GM19467 (cell line): Measurements from ENCODE around the gene CTTNBP2NL.
"Not testable (repeated sequence)": the region's sequence is repeated elsewhere in the genome, so short reads cannot be mapped to it uniquely, and the experiment has no call there.

Source experiments
- ATAC-seq: cut with Tn5 transposase; IDR thresholded peaks from one replicate; pipeline ENCODE4 v1.9.1; 2021; ENCODE audit warnings: mild to moderate bottlenecking, moderate library complexity; ENCODE audit not compliant: unreplicated experiment

CTTNBP2NL gene

GRCh38 chr1:112386731-112387346 lies 9.2 kb upstream of the CTTNBP2NL start:
- ATAC-seq: no peak

GRCh38 chr1:112387807-112388206 lies 8.2 kb upstream of the CTTNBP2NL start:
- no peak for ATAC-seq

GRCh38 chr1:112388436-112388835 lies 7.6 kb upstream of the CTTNBP2NL start:
- ATAC-seq: no peak

GRCh38 chr1:112389689-112390088 lies 6.3 kb upstream of the CTTNBP2NL start:
- ATAC-seq: no peak

- not testable (repeated sequence) for ATAC-seq
Observed at GRCh38 chr1:112390335-112390734, 5.7 kb upstream of the CTTNBP2NL start.

GRCh38 chr1:112390775-112391602 lies 5.0 kb upstream of the CTTNBP2NL start:
- ATAC-seq: peak; percentile 54

GRCh38 chr1:112391603-112391940 lies 4.4 kb upstream of the CTTNBP2NL start:
- ATAC-seq: no peak

GRCh38 chr1:112393631-112393974 lies 2.4 kb upstream of the CTTNBP2NL start:
- no peak for ATAC-seq

- no peak for ATAC-seq
Observed at GRCh38 chr1:112394743-112395062, 1.3 kb upstream of the CTTNBP2NL start.

GRCh38 chr1:112395256-112395820 lies 676 bp upstream of the CTTNBP2NL start:
- ATAC-seq: no peak

GRCh38 chr1:112396653-112397471 lies 848 bp downstream of the CTTNBP2NL start:
- ATAC-seq: no peak

GRCh38 chr1:112397841-112398240 lies 1.8 kb downstream of the CTTNBP2NL start:
- no peak for ATAC-seq

- ATAC-seq: no peak
Observed at GRCh38 chr1:112399456-112399855, 3.4 kb downstream of the CTTNBP2NL start.

GRCh38 chr1:112400706-112401105 lies 4.7 kb downstream of the CTTNBP2NL start:
- not testable (repeated sequence) for ATAC-seq

- no peak for ATAC-seq
Observed at GRCh38 chr1:112402682-112403643, 6.9 kb downstream of the CTTNBP2NL start.

- ATAC-seq: no peak
Observed at GRCh38 chr1:112406771-112407170, 10.8 kb downstream of the CTTNBP2NL start.

GRCh38 chr1:112409414-112409813 lies 13.4 kb downstream of the CTTNBP2NL start:
- ATAC-seq: no peak

- no peak for ATAC-seq
Observed at GRCh38 chr1:112410673-112411072, 14.7 kb downstream of the CTTNBP2NL start.

GRCh38 chr1:112417271-112417670 lies 21.3 kb downstream of the CTTNBP2NL start:
- ATAC-seq: no peak

GRCh38 chr1:112418099-112418892 lies 22.3 kb downstream of the CTTNBP2NL start:
- no peak for ATAC-seq
